T-helper 2 cell (primary cell): ENCODE results near the gene GNAZ.

Experiments used
- DNase-seq, 5 experiments: peaks; one replicate each; pipeline versions ENCODE4 v3.0.0 to v3.0.0-alpha.2; 2012 to 2022

The GNAZ gene

GRCh38 chr22:23109079-23109347 lies 38.7 kb downstream of the GNAZ start:
- no peak for DNase-seq

DNA sequence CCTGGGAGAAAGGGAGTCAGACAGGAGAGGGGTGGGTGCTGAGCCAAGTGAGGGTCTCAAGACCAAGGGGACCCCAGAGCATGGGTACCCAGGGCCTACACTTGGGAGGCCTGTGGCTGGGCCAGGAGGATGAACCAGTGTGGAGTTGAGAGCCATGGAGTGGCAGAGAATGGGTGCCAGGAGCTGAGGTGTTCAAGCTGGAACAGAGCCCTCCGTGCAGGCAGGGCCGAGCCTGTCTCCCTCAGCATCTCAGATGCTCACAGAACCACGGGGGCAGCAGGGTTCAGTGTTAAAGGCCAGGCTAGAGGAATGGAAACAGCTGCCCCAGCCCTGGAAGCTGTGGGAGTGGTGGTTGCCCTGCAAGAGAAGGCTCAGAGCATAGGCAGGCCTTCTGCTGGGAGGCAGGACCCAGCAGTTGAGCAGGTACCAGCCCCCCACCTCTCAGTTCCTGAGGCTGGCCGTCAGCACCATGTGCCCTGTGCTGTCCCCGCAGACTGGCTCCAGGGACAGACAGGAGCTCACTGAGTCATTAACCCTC lies 39.2 kb downstream of the GNAZ start:
- DNase-seq, result no peak

GRCh38 chr22:23110190-23110921 lies 40.0 kb downstream of the GNAZ start:
- DNase-seq, result no peak

GRCh38 chr22:23110922-23111527 lies 40.7 kb downstream of the GNAZ start:
- no peak for DNase-seq

DNA sequence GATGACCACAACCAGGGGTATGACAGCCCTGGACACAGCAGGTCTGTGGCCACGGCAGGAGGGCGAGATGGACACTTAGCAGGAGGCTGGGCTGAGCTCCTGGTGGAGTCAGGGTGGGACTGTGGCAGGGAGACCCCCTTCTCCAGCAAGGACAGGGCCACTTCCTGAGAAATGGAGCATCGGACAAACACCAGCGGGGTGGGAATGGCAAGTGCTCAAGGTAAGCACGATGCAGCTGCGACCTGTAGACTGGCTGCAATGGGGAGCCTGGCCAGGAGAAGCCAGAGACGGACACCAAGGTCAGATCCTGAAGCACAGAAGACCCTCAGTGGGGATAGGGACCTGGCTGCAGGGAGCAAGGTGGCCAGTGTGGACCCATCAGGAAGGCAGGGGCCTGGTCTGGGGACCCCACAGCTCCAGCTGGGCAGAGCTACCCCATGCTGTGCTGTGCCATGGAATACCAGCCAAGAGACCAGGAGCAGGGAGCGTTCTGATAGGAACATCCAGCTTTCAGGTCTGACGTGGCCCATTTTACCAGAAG lies 42.2 kb downstream of the GNAZ start:
- DNase-seq, result no peak

GRCh38 chr22:23113067-23113846 lies 42.9 kb downstream of the GNAZ start:
- DNase-seq, result no peak

GRCh38 chr22:23113847-23114720 lies 43.8 kb downstream of the GNAZ start:
- DNase-seq, result no peak

DNA sequence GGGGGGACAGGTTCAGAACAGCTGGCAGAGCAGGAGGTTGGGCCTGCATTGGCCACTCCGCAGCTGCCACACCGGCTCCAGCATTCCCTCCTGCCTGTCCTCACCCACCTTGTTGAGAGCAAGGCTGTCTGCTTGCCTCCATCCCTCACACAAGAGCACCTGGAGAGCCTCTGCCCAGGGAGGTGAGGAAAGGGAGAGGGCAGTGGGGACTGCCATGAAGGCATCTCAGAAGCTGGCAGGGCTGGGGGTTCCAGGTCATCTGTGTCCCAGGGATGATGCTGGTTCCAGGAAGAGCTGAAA lies 44.4 kb downstream of the GNAZ start:
- DNase-seq, result no peak

DNA sequence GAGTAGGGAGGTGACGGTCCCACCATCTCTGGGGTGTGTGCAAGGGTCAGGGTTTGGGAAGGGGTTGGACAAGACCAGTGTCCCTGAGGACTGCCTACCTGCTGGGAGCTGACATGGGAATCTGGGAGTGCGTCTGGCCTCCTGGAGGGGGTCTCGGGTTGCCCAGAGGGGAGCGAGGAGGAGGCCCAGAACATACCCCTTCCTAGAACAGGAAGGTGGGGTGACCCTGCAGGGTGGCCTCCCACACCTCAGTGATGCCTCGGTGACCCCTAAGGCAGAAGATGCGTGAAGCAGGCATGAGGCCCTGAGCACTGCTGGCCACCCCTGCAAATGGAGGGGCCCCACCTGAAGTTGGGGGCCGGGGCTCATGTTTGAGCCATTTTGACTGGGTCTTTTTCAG lies 45.0 kb downstream of the GNAZ start:
- DNase-seq, result no peak

DNA sequence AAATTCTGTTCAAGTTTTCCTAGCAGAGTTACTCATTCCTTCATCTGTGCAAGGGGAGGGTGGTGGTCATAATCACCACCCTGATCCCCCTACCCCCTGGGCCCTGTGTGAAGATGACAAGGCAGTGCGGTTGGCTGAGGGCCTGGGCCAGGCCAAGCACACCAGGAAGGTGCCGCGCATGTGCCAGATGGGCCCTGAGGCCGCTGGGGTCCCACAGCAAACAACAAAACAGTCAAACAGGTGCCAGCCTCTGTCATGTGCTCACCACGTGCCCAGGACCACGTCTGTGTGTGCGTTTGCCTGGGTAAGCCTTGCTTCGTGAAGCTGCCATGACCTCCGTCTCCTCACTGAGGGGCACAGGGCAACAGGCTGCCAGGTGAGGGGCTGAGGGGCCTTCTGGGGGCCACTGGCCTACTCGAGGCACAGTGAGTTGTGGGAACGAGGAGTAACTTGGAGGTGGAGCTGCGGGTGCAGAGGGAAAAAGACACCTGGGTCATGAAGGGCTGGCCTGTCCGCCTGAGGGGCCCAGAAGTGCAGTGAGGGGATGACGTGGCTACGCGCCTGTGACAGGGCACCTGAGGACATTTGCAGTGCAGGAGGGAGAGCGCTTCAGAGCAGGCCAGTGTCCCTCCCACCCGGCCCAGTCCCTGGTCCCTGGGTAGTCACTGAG lies 45.6 kb downstream of the GNAZ start:
- DNase-seq, result no peak

- no peak for DNase-seq
Measured at GRCh38 chr22:23116506-23117263, 46.4 kb downstream of the GNAZ start.

- DNase-seq, result no peak
Measured at GRCh38 chr22:23117275-23117674, 47.0 kb downstream of the GNAZ start.

GRCh38 chr22:23117891-23118646 lies 47.8 kb downstream of the GNAZ start:
- DNase-seq, result no peak

DNA sequence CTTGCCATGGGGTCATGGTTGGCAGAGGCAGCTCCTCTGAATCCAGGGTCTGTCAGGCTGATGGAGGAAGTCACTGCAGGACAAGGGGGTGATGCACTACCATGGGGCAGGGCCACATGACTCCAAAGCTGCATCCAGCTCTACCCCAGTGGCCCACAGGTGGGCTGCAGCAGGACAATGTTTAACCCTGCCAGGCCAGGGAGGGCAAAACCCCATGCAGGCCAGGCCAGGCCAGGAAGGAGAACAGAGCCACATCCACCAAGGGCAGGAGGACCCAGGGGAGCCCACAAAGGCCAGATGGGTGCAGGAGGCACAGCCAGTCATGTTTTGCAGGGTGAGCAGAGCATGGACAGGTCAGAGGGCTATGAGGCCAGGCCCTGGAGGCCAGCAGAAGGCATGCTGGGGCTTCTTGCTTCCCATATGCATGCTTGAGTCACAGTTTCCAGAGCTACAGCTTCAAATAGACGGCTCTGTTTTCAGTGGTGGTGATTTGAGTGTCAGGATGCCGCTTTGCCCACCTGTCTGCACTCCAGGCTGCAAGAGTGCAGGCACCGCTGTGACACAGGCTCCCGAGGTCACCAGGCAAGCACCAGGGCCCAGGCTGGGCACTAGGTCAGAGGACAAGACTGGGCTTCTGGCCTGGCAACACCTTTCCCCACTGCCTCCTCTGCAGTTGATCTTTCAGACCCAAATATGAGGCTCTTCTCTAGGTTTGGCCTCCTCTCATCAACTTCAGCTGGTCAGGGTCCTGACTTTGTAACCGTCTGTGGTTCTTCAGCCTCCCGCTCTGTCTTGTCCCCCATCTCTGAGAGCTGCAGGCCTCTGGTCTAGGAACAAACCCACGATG lies 48.6 kb downstream of the GNAZ start:
- no peak for DNase-seq

DNA sequence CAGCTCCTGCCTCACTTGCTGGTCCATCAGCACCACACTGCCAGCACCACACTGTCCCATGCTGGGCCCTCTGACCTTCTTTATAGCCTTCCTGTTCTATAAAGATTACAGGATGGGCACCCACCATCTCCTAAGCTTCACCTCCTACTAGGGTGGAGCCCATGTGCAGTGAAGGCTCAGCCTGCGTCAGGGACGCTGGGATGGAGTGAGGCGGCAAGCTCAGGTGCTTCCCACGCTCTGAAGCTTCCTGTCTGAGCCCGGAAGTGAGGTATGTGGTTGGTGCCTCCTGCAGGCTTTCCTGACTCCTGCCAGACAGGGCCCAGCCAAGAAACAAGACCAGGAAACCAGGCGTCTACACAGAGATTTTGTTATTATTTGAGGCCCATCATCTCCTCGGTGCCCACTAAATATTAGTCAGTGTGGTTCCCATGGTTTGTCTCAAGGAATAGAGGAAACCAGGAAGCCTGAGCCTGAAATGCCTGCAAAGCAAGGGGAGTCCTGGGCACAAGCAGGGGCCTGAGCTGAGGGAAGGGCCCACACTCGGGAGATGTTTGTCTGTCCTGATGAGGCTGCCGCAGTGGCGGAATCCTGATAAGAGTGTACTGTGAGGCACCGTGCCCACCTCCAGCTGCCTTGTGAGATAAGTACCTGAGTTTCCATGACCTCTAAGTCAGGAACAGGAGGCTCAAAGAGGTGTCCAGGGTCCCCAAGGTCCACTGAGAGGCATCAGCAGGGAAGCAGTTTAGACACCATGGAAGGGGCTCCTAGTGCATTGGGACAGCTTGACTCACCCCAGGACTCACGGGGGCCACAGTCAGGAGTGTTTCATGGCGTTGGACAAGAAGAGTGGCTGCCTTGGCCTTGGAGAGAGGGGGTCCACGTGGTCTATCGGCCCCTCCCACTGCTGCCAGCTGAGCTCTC lies 49.4 kb downstream of the GNAZ start:
- DNase-seq, result peak in 4 of 5 experiments; percentile 17 to 72 (median 50)

- no peak for DNase-seq
Measured at GRCh38 chr22:23120415-23120899, 50.1 kb downstream of the GNAZ start.

DNA sequence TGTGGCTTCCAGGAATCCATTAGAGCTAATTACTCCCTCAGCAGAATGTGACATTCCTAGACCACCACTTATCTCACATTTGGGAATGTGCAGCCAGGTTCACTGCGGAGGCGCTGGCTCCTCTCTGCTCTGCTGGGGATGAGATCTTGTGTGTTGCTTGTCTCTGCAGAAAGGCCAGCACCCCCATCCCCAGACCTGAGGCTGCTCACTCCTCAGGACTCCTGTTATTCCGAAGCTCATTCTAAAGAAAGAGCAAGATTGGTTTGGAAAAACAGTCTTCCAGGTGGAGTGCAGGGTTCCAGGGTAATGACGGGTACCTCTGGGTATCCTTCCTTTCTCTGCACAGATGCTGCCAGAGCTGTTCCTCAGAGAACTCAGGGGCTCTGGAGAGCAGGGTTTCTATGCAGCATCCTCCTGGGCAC lies 50.7 kb downstream of the GNAZ start:
- no peak for DNase-seq

DNA sequence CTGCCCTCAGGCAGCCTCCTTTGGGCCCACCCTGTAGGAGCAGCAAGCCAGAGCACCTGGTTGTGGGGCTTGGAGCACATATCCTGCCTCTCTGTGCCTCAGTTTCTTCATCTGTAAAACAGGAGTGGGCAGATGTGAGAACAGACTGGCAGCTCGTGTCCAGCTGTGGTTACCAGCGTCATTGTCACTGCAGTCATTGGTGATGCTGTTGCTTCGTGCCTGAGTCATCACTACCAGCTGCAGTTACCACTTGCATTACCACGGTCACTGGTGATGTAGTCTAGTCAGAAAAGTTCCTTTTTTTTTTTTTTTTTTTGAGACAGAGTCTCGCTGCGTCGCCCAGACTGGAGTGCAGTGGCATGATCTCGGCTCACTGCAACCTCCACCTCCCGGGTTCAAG lies 51.1 kb downstream of the GNAZ start:
- DNase-seq, result no peak
